ENCODE measurements around the gene RAP1GAP2.

DNA sequence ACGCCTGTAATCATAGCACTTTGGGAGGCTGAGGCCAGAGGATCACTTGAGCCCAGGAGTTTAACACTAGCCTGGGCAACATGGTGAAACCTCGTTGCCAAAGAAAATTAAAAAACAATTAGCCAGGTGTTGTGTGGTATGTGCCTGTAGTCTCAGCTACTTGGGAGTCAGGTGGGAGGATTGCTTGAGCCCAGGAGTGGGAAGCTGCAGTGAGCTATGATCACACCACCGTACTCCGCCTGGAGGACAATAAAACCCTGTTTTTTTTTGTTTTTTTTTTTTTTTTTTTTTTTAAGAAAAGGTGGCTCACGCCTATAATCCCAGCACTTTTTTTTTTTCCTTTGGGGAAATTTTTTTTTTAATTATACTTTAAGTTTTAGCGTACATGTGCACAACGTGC, 26.1 kb downstream of the RAP1GAP2 start:
- TF ChIP-seq POLR2AphosphoS5 (IDR thresholded peaks at IDR 0.05) = no peak
- TF ChIP-seq CTCF (IDR thresholded peaks at IDR 0.05) = no peak
- no peak for TF ChIP-seq POLR2A (IDR thresholded peaks at IDR 0.05)

Data from sigmoid colon (tissue), 4 donors.